Mammary epithelial cell (primary cell): ENCODE data around the gene CNTNAP3B.
"Not testable (repeated sequence)": the region's sequence is repeated elsewhere in the genome, so short reads cannot be mapped to it uniquely, and the experiment has no call there.

Source experiments
- CTCF ChIP-seq, 2 donors: IDR thresholded peaks in 1 of 2; conservative IDR thresholded peaks in 1 of 2; 2 replicates each; pipeline ENCODE4 v1.5.1; 2011 to 2012; ENCODE audit warnings: inconsistent platforms in 2 of 2, low read length in 2 of 2, mild to moderate bottlenecking in 2 of 2, control low read depth in 1 of 2, low read depth in 1 of 2; ENCODE audit not compliant: insufficient read depth in 1 of 2; ENCODE audit errors: extremely low read depth in 1 of 2
- EZH2 ChIP-seq: IDR thresholded peaks from 2 replicates; pipeline ENCODE4 v1.6.1; 2012; ENCODE audit warnings: low read length, inconsistent platforms, borderline replicate concordance

- TF ChIP-seq CTCF (conservative IDR thresholded peaks at IDR 0.05 in 1 of 2, IDR thresholded peaks at IDR 0.05 in 1 of 2; ENCODE audit: extremely low read depth in 1 of 2, insufficient read depth in 1 of 2, low read depth in 1 of 2, low read length in 2 of 2); EZH2: not testable (repeated sequence)
These were observed 95.7 kb downstream of the CNTNAP3B start for GRCh38 chr9:42033541-42033940.
